Right cardiac atrium (tissue), 5 donors: ENCODE measurements around the gene OTX2. TPM values are rescaled to one million over a fixed set of nuclear protein-coding genes. Genes with fewer than 3 reads are reported as not detected.

Source experiments
- ATAC-seq, 2 donors: fragments of 200-7000 bp; cut with Tn5 transposase; one replicate each; pipeline versions ENCODE4 v1.8.0 to v1.9.1; 2020; ENCODE audit warnings: moderate library complexity in 2 of 2, mild to moderate bottlenecking in 1 of 2
- DNase-seq, 3 donors: peaks; one replicate each; pipeline ENCODE4 v3.0.0-alpha.2; 2020
- H3K27ac ChIP-seq: one replicate; pipeline ENCODE4 v1.5.1; 2013; ENCODE audit warnings: mild to moderate bottlenecking, low read length, control low read depth, moderate library complexity
- H3K27me3 ChIP-seq: one replicate; pipeline ENCODE4 v1.6.1; 2013; ENCODE audit not compliant: control insufficient read depth, insufficient read depth
- H3K4me1 ChIP-seq: one replicate; pipeline ENCODE4 v1.6.1; 2013; ENCODE audit warnings: low read length; ENCODE audit not compliant: control insufficient read depth, insufficient read depth
- H3K4me3 ChIP-seq: one replicate; pipeline ENCODE4 v1.5.1; 2013; ENCODE audit warnings: low read length, control low read depth
- H3K9me3 ChIP-seq: one replicate; pipeline ENCODE4 v1.6.1; 2013; ENCODE audit warnings: low read length; ENCODE audit not compliant: control insufficient read depth
- WGBS: extraction: QIAGEN DNeasy Blood & Tissue Kit; methylation state at CpG from one replicate; pipeline ENCODE4 v1.1.7; 2013; 5-methylcytosine and 5-hydroxymethylcytosine counted together
- intact Hi-C, 4 donors: fragments of 100-400 bp; cut with DNase I; formaldehyde crosslinking; loops; one replicate each; pipeline versions ENCODE4 v1.11.0 to v1.14.0; 2022 to 2023
- polyA plus RNA-seq: library from polyadenylated mRNA; stranded (reverse); fragments of 200-250 nt; gene quantifications from one replicate; pipeline ENCODE4 v1.2.3, GENCODE V29; 2013
- total RNA-seq, 4 donors: library from RNA; stranded (reverse); fragmentation: NEBNext Ultra II Directional; extraction: Animal tissue kit (Norgen Biotek cat#: 25700); gene quantifications; one replicate each; pipeline ENCODE4 v1.2.1, GENCODE V29; 2021
- donor health status: healthy with polysubstance abuse.
- donor health status: DM: no; HTN: yes; CAD: no.
- donor health status: DM: no; HTN: no; CAD: no.
- donor health status: DM: no; HTN: yes; CAD: no; lungs with severe emphysema.
- donor health status: DM: yes; HTN: yes; CAD: no.

OTX2 gene
- total and polyA plus RNA-seq, 5 donors = not detected

DNA sequence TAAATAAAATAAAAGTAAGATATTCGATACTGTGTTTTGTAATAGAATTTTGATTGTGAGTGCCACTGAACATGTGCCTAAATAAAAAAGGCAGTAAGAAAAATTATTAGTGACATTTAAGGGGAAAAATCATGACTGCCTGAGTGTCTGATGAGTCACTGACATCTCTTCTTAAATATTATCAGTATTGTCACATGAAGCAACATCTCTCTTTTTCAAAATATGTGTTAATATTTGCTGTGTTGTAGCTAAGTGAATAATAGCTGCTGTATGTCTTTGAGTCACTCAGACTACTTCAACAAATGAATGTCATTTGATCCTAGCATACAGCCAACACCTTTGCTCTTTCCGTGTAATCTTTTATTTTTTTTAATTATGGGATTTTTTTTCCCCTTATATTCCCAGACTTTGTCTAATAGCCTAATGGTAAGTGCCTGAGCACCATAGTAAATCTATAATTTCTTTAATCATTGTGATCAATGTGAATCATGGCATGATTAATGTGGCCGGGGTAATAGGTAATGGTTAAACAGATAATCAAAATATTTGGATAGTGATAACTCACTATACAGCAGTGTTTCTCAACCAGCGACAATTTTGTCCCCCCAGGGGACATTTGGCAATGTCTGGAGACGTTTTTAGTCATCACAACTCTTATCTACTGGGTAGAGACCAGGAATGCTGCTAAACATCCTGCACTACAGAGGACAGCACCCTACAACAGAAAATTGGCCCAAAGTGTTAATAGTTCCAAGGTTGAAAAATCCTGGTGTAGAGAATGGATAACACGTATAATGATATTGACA, 11.7 kb upstream of the OTX2 start:
- ATAC-seq = no peak
- no peak overlapping the region for H3K4me3 ChIP-seq
- H3K27me3 ChIP-seq = peaks cover 8% of the 10 kb centered on the region
- 42% methylated on average over 6 of the region's 6 CpGs for WGBS
- intact Hi-C loops = no loop called here
- H3K9me3 ChIP-seq = no peaks in the 10 kb centered on the region
- no peaks in the 10 kb centered on the region for H3K4me1 ChIP-seq
- H3K27ac ChIP-seq = no peak overlapping the region
- DNase-seq = no peak

GRCh38 chr14:56821177-56821576, 10.9 kb upstream of the OTX2 start:
- Histone ChIP-seq H3K9me3 (no peaks in the 10 kb centered on the region), H3K27me3 (peaks cover 8% of the 10 kb centered on the region), H3K4me1 (no peaks in the 10 kb centered on the region), H3K4me3 (no peak overlapping the region), H3K27ac (no peak overlapping the region)
- 48% methylated on average over 4 of the region's 4 CpGs for WGBS
- intact Hi-C loops = no loop called here
- no peak for ATAC-seq
- DNase-seq = no peak

- no peak for ATAC-seq
- H3K27me3 ChIP-seq = peaks cover 8% of the 10 kb centered on the region
- no peak overlapping the region for H3K27ac ChIP-seq
- intact Hi-C loops = no loop called here
- no peak for DNase-seq
- H3K4me1 ChIP-seq = no peaks in the 10 kb centered on the region
- no peaks in the 10 kb centered on the region for H3K9me3 ChIP-seq
- WGBS = 1% methylated on average over 31 of the region's 31 CpGs
- H3K4me3 ChIP-seq = no peak overlapping the region
Observed at GRCh38 chr14:56817396-56817921, 7.2 kb upstream of the OTX2 start.

DNA sequence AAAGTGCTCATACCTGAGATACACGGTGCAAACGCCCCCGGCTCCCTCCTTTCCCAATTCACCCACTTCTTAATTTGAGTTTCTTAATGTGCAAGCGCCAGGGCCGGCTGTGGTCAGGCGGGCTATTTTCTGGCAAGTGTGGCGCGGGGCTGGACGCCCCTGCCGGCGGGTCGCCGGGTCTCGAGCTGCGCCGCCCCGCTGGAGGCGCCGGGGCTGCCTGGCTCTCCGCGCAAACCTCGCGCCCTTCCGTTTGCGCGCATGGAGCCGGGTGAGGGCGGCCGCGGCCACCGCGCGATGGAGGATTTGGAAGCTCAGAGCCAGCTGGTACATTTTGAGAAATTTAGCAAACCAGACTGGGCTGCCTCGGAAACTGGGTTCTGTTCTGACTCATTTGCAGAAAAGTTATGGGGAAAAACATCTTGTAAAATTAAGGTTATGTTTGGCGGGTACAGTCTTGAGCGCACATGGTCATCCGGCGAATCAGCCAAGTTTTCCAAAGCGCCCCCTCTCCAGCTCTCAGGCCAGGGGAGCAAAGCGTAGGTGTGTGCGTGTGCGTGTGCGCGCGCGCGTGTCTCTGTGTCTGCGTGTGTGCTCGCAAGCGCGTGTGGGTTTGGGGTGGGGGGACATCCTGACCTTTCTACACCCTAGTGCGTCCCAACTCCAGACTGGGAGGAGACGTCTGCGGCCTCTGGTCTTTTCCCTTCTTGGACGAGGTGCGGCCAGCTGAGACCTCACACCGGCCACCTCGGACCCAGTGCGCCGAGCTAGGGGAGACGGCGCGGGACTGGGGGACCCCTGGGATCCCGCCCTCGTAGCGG, 6.5 kb upstream of the OTX2 start:
- intact Hi-C loops = no loop called here
- ATAC-seq = no peak
- 1% methylated on average over 66 of the region's 66 CpGs for WGBS

GRCh38 chr14:56815745-56816144, 5.5 kb upstream of the OTX2 start:
- Histone ChIP-seq H3K4me3 (no peak overlapping the region), H3K9me3 (no peaks in the 10 kb centered on the region), H3K27me3 (peaks cover 5% of the 10 kb centered on the region), H3K27ac (no peak overlapping the region), H3K4me1 (no peaks in the 10 kb centered on the region)
- 13% methylated on average over 5 of the region's 5 CpGs for WGBS
- ATAC-seq = no peak
- intact Hi-C loops = no loop called here
- DNase-seq = no peak

More for the DNA sequence above, 6.5 kb upstream of the OTX2 start:
- no peaks in the 10 kb centered on the region for H3K9me3 ChIP-seq
- no peaks in the 10 kb centered on the region for H3K4me1 ChIP-seq
- DNase-seq = no peak
- peaks cover 8% of the 10 kb centered on the region for H3K27me3 ChIP-seq
- H3K27ac ChIP-seq = no peak overlapping the region
- H3K4me3 ChIP-seq = no peak overlapping the region

GRCh38 chr14:56814969-56815700, 4.9 kb upstream of the OTX2 start:
- no peak for DNase-seq
- no peaks in the 10 kb centered on the region for H3K4me1 ChIP-seq
- H3K9me3 ChIP-seq = no peaks in the 10 kb centered on the region
- no peak overlapping the region for H3K27ac ChIP-seq
- 8% methylated on average over 4 of the region's 4 CpGs for WGBS
- peaks cover 5% of the 10 kb centered on the region for H3K27me3 ChIP-seq
- ATAC-seq = no peak
- intact Hi-C loops = no loop called here
- H3K4me3 ChIP-seq = no peak overlapping the region

GRCh38 chr14:56814519-56814959, 4.3 kb upstream of the OTX2 start:
- 8% methylated on average over 7 of the region's 7 CpGs for WGBS
- ATAC-seq (no peak), DNase-seq (no peak)
- intact Hi-C loops = no loop called here
- peaks cover 5% of the 10 kb centered on the region for H3K27me3 ChIP-seq
- H3K9me3 ChIP-seq = no peaks in the 10 kb centered on the region
- H3K4me3 ChIP-seq = no peak overlapping the region
- H3K27ac ChIP-seq = no peak overlapping the region
- H3K4me1 ChIP-seq = no peaks in the 10 kb centered on the region

DNA sequence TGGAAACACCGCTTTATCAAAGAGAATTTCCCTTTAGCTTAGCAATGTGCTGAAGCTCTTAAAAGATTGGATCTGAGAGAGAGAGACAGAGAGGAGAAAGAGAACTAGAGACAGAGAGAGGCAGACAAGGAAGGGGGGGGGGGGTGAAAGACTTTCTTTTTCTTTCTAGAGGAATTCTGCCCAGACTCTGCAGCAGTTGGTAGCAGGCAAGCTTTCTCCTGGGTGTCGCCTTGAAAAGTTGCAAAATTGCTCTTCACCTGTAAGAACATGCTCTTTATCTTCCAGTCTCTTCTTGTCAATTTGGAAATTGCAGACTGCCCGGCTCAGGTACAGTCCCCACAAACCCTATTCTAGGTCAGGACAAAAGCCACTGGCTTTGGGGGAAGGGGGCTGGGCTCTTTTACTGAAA, 2.9 kb upstream of the OTX2 start:
- WGBS = 8% methylated on average over 3 of the region's 3 CpGs
- no peak for ATAC-seq
- H3K27me3 ChIP-seq = peaks cover 3% of the 10 kb centered on the region
- H3K4me1 ChIP-seq = no peaks in the 10 kb centered on the region
- H3K9me3 ChIP-seq = no peaks in the 10 kb centered on the region
- DNase-seq = no peak
- H3K27ac ChIP-seq = no peak overlapping the region
- intact Hi-C loops = no loop called here
- no peak overlapping the region for H3K4me3 ChIP-seq

- Histone ChIP-seq H3K27me3 (peaks cover 3% of the 10 kb centered on the region), H3K4me3 (no peak overlapping the region), H3K4me1 (no peaks in the 10 kb centered on the region), H3K9me3 (no peaks in the 10 kb centered on the region), H3K27ac (no peak overlapping the region)
- DNase-seq = no peak
- 6% methylated on average over 25 of the region's 25 CpGs for WGBS
- ATAC-seq = no peak
- intact Hi-C loops = no loop called here
Observed at GRCh38 chr14:56812364-56813141, 2.3 kb upstream of the OTX2 start.

DNA sequence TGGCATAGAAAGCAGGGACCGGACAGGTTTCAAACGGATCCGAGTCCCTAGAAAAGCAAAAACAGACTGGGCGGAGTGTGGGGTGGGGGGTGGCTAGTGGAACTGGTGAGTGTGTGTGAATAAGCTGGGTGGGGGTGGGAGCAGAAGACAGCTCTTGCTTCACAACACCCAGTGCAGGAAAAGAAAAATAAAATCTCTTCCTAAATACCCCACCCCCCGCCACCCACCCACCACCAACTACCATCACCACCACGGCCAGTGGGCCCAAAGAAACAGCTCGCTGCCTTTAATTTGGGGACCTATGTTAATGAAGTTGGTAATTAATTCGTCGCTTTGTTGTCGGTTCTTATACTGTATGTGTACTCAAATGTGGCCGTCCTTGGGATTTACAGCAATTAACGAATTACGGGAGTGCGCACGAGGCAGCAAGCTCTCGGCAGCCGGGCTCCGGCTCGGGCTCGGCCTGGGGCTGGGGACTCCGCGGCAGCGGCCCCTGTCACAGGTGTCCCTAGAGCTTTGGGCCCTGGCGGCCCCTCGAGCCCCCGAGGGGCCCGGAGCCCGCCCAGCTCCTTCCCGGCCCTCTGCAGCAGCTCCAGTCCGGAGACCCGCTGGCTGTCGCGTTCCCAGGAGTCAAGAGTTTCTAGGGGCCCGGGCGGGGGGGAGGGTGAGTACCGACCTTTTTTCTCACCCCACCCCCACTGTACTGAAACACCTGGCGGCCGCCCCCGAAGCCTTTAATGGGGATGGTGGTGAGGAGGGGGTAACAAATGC, 1.5 kb upstream of the OTX2 start:
- Histone ChIP-seq H3K9me3 (no peaks in the 10 kb centered on the region), H3K27ac (no peak overlapping the region), H3K4me3 (no peak overlapping the region), H3K4me1 (no peaks in the 10 kb centered on the region), H3K27me3 (peaks cover 3% of the 10 kb centered on the region)
- WGBS = 4% methylated on average over 39 of the region's 39 CpGs
- intact Hi-C loops = no loop called here
- DNase-seq = no peak
- no peak for ATAC-seq
